HepG2 (cell line): ENCODE measurements around the gene DLG2. TPM values are rescaled to one million over a fixed set of nuclear protein-coding genes. Genes with fewer than 3 reads are reported as not detected.

Source experiments
- CEBPB ChIP-seq: IDR thresholded peaks from 2 replicates; pipeline ENCODE4 v1.6.1; 2011; ENCODE audit warnings: low read depth, low read length, improper control_type of control experiment, borderline replicate concordance
- JDP2 ChIP-seq: sonication (generic); formaldehyde crosslinking; IDR thresholded peaks from 2 replicates; pipeline ENCODE4 v1.8.1; 2022; ENCODE audit warnings: missing genetic modification reagents, borderline replicate concordance
- KAT7 ChIP-seq: IDR thresholded peaks from 2 replicates; pipeline ENCODE4 v1.6.1; 2018; ENCODE audit warnings: borderline replicate concordance, missing compliant biosample characterization
- MATR3 ChIP-seq: sonication (generic); formaldehyde crosslinking; IDR thresholded peaks from 2 replicates; pipeline ENCODE4 v1.4.0; 2020; ENCODE audit warnings: missing genetic modification reagents
- MIXL1 ChIP-seq: IDR thresholded peaks from 2 replicates; pipeline ENCODE4 v1.6.1; 2016
- NFE2L2 ChIP-seq: fragments of 150-350 bp; IDR thresholded peaks from 2 replicates; pipeline ENCODE4 v1.6.1; 2014; ENCODE audit warnings: low read length
- NFKB2 ChIP-seq: sonication (generic); formaldehyde crosslinking; IDR thresholded peaks from 2 replicates; pipeline ENCODE4 v1.4.0; 2020; ENCODE audit warnings: missing genetic modification reagents, borderline replicate concordance
- RARG ChIP-seq: sonication (generic); formaldehyde crosslinking; IDR thresholded peaks from 2 replicates; pipeline ENCODE4 v1.4.0; 2020; ENCODE audit warnings: low read depth, mild to moderate bottlenecking, missing genetic modification reagents
- SIX4 ChIP-seq: sonication (generic); formaldehyde crosslinking; IDR thresholded peaks from 2 replicates; pipeline ENCODE4 v1.4.0; 2020; ENCODE audit warnings: missing genetic modification reagents
- SNRNP70 ChIP-seq: fragments of 200-400 bp; formaldehyde crosslinking; IDR thresholded peaks from 2 replicates; pipeline ENCODE4 v1.6.1; 2017; ENCODE audit warnings: mild to moderate bottlenecking, low read depth, low read length, moderate library complexity
- ZNF44 ChIP-seq: sonication (generic); formaldehyde crosslinking; IDR thresholded peaks from 2 replicates; pipeline ENCODE4 v1.5.1; 2020; ENCODE audit warnings: mild to moderate bottlenecking, missing genetic modification reagents
- ZNF577 ChIP-seq: sonication (generic); formaldehyde crosslinking; IDR thresholded peaks from 2 replicates; pipeline ENCODE4 v1.4.0; 2020; ENCODE audit warnings: mild to moderate bottlenecking, low read depth, missing genetic modification reagents, borderline replicate concordance
- ZNF672 ChIP-seq: sonication (generic); formaldehyde crosslinking; IDR thresholded peaks from 2 replicates; pipeline ENCODE4 v1.8.1; 2022; ENCODE audit warnings: missing genetic modification reagents
- ZNF776 ChIP-seq: sonication (generic); formaldehyde crosslinking; IDR thresholded peaks from 2 replicates; pipeline ENCODE4 v1.4.0; 2020; ENCODE audit warnings: mild to moderate bottlenecking, missing genetic modification reagents
- polyA plus RNA-seq, 8 experiments: library from polyadenylated mRNA; depleted of rRNA in 3 of 8; stranded (reverse) in 7 of 8; unstranded in 1 of 8; fragments of >200 nt; fragmentation: Illumina TruSeq in 4 of 8; extraction: Trizol in 4 of 8; gene quantifications; 2 replicates each; pipeline versions ENCODE4 v1.2.1 to v1.2.3, GENCODE V29; 2011 to 2016; ENCODE audit warnings: low read depth in 4 of 8, missing spikeins in 1 of 8, mixed read lengths in 1 of 8; ENCODE audit not compliant: insufficient read depth in 1 of 8
- total RNA-seq, 5 experiments: library from RNA; depleted of rRNA; stranded (reverse); fragments of >200 nt; fragmentation: Illumina TruSeq; extraction: Trizol; gene quantifications; 2 replicates each; pipeline ENCODE4 v1.2.3, GENCODE V29; 2016; ENCODE audit warnings: low read depth in 1 of 5
- TF ChIP-seq, protein P1 (sequence below): sonication (generic); formaldehyde crosslinking; IDR thresholded peaks from 2 replicates; pipeline ENCODE4 v1.5.0; 2020; ENCODE audit warnings: mild to moderate bottlenecking, missing genetic modification reagents, borderline replicate concordance
- TF ChIP-seq, protein P2 (sequence below): sonication (generic); formaldehyde crosslinking; IDR thresholded peaks from 2 replicates; pipeline ENCODE4 v1.5.0; 2020; ENCODE audit warnings: mild to moderate bottlenecking, missing genetic modification reagents, borderline replicate concordance
- TF ChIP-seq, protein P3 (sequence below): sonication (generic); formaldehyde crosslinking; IDR thresholded peaks from 2 replicates; pipeline ENCODE4 v1.8.1; 2023; ENCODE audit warnings: mild to moderate bottlenecking, missing genetic modification reagents, borderline replicate concordance
- TF ChIP-seq, protein P4 (sequence below): sonication (generic); formaldehyde crosslinking; IDR thresholded peaks from 2 replicates; pipeline ENCODE4 v1.4.0; 2020; ENCODE audit warnings: missing genetic modification reagents, low read depth, mild to moderate bottlenecking, borderline replicate concordance

Gene DLG2
- total and polyA plus RNA-seq, 2 of the 13 experiments (the other 11 are each of a cell fraction or from before 2014, with no cell fraction given) = 0.46 to 1.0 TPM

- TF ChIP-seq, protein P1, sequence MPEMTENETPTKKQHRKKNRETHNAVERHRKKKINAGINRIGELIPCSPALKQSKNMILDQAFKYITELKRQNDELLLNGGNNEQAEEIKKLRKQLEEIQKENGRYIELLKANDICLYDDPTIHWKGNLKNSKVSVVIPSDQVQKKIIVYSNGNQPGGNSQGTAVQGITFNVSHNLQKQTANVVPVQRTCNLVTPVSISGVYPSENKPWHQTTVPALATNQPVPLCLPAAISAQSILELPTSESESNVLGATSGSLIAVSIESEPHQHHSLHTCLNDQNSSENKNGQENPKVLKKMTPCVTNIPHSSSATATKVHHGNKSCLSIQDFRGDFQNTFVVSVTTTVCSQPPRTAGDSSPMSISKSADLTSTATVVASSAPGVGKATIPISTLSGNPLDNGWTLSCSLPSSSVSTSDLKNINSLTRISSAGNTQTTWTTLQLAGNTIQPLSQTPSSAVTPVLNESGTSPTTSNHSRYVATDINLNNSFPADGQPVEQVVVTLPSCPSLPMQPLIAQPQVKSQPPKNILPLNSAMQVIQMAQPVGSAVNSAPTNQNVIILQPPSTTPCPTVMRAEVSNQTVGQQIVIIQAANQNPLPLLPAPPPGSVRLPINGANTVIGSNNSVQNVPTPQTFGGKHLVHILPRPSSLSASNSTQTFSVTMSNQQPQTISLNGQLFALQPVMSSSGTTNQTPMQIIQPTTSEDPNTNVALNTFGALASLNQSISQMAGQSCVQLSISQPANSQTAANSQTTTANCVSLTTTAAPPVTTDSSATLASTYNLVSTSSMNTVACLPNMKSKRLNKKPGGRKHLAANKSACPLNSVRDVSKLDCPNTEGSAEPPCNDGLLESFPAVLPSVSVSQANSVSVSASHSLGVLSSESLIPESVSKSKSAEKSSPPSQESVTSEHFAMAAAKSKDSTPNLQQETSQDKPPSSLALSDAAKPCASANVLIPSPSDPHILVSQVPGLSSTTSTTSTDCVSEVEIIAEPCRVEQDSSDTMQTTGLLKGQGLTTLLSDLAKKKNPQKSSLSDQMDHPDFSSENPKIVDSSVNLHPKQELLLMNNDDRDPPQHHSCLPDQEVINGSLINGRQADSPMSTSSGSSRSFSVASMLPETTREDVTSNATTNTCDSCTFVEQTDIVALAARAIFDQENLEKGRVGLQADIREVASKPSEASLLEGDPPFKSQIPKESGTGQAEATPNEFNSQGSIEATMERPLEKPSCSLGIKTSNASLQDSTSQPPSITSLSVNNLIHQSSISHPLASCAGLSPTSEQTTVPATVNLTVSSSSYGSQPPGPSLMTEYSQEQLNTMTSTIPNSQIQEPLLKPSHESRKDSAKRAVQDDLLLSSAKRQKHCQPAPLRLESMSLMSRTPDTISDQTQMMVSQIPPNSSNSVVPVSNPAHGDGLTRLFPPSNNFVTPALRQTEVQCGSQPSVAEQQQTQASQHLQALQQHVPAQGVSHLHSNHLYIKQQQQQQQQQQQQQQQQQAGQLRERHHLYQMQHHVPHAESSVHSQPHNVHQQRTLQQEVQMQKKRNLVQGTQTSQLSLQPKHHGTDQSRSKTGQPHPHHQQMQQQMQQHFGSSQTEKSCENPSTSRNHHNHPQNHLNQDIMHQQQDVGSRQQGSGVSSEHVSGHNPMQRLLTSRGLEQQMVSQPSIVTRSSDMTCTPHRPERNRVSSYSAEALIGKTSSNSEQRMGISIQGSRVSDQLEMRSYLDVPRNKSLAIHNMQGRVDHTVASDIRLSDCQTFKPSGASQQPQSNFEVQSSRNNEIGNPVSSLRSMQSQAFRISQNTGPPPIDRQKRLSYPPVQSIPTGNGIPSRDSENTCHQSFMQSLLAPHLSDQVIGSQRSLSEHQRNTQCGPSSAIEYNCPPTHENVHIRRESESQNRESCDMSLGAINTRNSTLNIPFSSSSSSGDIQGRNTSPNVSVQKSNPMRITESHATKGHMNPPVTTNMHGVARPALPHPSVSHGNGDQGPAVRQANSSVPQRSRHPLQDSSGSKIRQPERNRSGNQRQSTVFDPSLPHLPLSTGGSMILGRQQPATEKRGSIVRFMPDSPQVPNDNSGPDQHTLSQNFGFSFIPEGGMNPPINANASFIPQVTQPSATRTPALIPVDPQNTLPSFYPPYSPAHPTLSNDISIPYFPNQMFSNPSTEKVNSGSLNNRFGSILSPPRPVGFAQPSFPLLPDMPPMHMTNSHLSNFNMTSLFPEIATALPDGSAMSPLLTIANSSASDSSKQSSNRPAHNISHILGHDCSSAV (CRISPR knock-in tag) = no peak
- TF ChIP-seq ZNF672 = no peak
- TF ChIP-seq, protein P2, sequence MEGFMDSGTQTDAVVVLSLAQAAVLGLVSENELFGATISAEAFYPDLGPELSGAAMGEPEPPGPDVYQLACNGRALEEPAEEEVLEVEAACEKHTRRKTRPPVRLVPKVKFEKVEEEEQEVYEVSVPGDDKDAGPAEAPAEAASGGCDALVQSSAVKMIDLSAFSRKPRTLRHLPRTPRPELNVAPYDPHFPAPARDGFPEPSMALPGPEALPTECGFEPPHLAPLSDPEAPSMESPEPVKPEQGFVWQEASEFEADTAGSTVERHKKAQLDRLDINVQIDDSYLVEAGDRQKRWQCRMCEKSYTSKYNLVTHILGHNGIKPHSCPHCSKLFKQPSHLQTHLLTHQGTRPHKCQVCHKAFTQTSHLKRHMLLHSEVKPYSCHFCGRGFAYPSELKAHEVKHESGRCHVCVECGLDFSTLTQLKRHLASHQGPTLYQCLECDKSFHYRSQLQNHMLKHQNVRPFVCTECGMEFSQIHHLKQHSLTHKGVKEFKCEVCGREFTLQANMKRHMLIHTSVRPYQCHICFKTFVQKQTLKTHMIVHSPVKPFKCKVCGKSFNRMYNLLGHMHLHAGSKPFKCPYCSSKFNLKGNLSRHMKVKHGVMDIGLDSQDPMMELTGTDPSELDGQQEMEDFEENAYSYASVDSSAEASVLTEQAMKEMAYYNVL (CRISPR knock-in tag) = 0 out of 2 replicates have a peak, but pooled peaks have one; percentile 48
- TF ChIP-seq MATR3 (CRISPR knock-in tag) = no peak
- TF ChIP-seq ZNF44 (CRISPR knock-in tag) = peak; percentile 93; the same call in 1 of the 2 replicates
- TF ChIP-seq, protein P3, sequence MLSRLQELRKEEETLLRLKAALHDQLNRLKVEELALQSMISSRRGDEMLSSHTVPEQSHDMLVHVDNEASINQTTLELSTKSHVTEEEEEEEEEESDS (CRISPR knock-in tag) = no peak
- TF ChIP-seq CEBPB = no peak
- TF ChIP-seq RARG (CRISPR knock-in tag) = 0 out of 2 replicates have a peak, but pooled peaks have one; percentile 31
- TF ChIP-seq ZNF577 (CRISPR knock-in tag) = peak; percentile 71; the same call in 1 of the 2 replicates
- TF ChIP-seq SIX4 (CRISPR knock-in tag) = no peak
- peak; percentile 96 for TF ChIP-seq NFE2L2
- TF ChIP-seq MIXL1 (CRISPR knock-in tag) = no peak
- TF ChIP-seq KAT7 = no peak
- TF ChIP-seq JDP2 = no peak
- TF ChIP-seq, protein P4, sequence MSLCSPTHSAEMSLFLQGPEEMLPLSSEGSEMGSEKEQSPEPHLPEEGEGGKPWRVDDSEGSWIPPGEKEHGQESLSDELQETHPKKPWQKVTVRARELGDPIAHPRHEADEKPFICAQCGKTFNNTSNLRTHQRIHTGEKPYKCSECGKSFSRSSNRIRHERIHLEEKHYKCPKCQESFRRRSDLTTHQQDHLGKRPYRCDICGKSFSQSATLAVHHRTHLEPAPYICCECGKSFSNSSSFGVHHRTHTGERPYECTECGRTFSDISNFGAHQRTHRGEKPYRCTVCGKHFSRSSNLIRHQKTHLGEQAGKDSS (CRISPR knock-in tag) = peak; percentile 16
- no peak for TF ChIP-seq SNRNP70
- TF ChIP-seq ZNF776 (CRISPR knock-in tag) = no peak
- peak; percentile 83; the same call in 1 of the 2 replicates for TF ChIP-seq NFKB2 (CRISPR knock-in tag)
Observed at GRCh38 chr11:85664615-85665481, 37.7 kb upstream of the DLG2 start, which contains the start of gene CREBZF (continued).
